ENCODE data around the gene LPCAT1. TPM values are rescaled to one million over a fixed set of nuclear protein-coding genes. Genes with fewer than 3 reads are reported as not detected.
A peak's percentile ranks its signal among the peaks of the same experiment; 100 is the strongest.

The LPCAT1 gene
- total RNA-seq, 3 donors from 2014 or later (not counting 1 experiment from before 2014, with no cell fraction given), result 196 to 302 (median 252) TPM

- 93% methylated on average over 33 of the region's 33 CpGs for WGBS (ENCODE audit: insufficient coverage)
- Histone ChIP-seq H3K4me3 (ENCODE audit: low read length) (no peak overlapping the region), H3K27ac (ENCODE audit: low read length) (peak overlapping the region; percentile 63), H3K9me3 (ENCODE audit: control insufficient read depth, insufficient read depth, low read length) (no peaks in the 10 kb centered on the region), H3K4me1 (ENCODE audit: control insufficient read depth, insufficient read depth, low read length) (peaks cover 73% of the 10 kb centered on the region), H3K27me3 (ENCODE audit: control insufficient read depth, insufficient read depth, low read length) (no peaks in the 10 kb centered on the region), H3K36me3 (ENCODE audit: control insufficient read depth, insufficient read depth, low read length) (peaks cover 75% of the 10 kb centered on the region)
- Mint-ChIP-seq H3K36me3 (no peaks in the 10 kb centered on the region), H3K27ac (peak overlapping the region in 1 of 2 donors; percentile 61), H3K27me3 (ENCODE audit: low read depth in 2 of 2) (no peaks in the 10 kb centered on the region), H3K4me1 (peaks cover 24 to 32% of the 10 kb centered on the region in 2 donors), H3K9me3 (no peaks in the 10 kb centered on the region), H3K4me3 (no peak overlapping the region)
- DNase-seq, result no peak
- intact Hi-C loops (cut with micrococcal nuclease), result no loop called here
- TF ChIP-seq, protein P1, sequence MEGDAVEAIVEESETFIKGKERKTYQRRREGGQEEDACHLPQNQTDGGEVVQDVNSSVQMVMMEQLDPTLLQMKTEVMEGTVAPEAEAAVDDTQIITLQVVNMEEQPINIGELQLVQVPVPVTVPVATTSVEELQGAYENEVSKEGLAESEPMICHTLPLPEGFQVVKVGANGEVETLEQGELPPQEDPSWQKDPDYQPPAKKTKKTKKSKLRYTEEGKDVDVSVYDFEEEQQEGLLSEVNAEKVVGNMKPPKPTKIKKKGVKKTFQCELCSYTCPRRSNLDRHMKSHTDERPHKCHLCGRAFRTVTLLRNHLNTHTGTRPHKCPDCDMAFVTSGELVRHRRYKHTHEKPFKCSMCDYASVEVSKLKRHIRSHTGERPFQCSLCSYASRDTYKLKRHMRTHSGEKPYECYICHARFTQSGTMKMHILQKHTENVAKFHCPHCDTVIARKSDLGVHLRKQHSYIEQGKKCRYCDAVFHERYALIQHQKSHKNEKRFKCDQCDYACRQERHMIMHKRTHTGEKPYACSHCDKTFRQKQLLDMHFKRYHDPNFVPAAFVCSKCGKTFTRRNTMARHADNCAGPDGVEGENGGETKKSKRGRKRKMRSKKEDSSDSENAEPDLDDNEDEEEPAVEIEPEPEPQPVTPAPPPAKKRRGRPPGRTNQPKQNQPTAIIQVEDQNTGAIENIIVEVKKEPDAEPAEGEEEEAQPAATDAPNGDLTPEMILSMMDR (IDR thresholded peaks at IDR 0.05), result no peak
- no peak for ATAC-seq
These were observed 39.7 kb downstream of the LPCAT1 start for GRCh38 chr5:1483856-1484729.

DNA sequence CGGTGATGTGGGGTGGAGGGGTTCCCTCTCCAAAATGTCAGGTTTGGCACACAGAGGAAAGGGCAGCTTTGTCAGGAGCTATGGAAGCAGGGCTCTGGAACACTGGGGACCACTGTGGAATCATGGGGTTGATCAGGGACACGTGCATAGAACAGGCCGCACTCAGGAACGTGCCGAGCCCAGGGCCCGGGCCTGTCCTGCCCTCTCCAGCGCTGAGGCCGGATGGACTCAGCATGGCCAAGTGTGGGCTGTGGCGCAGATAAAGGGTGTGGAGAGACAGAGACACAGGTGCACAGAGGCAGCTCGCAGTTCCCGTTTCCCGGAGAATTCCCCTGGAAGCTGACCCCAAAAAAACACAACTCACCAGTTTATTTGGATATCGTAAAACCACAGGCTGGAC is 40.7 kb downstream of the LPCAT1 start:
- Histone ChIP-seq H3K36me3 (ENCODE audit: control insufficient read depth, insufficient read depth, low read length) (peaks cover 75% of the 10 kb centered on the region), H3K4me3 (ENCODE audit: low read length) (no peak overlapping the region), H3K27ac (ENCODE audit: low read length) (no peak overlapping the region), H3K27me3 (ENCODE audit: control insufficient read depth, insufficient read depth, low read length) (no peaks in the 10 kb centered on the region), H3K9me3 (ENCODE audit: control insufficient read depth, insufficient read depth, low read length) (no peaks in the 10 kb centered on the region), H3K4me1 (ENCODE audit: control insufficient read depth, insufficient read depth, low read length) (peaks cover 70% of the 10 kb centered on the region)
- intact Hi-C loops (cut with micrococcal nuclease), result no loop called here
- H3K27me3 Mint-ChIP-seq (ENCODE audit: low read depth in 2 of 2), result no peaks in the 10 kb centered on the region
- H3K9me3 Mint-ChIP-seq, result no peaks in the 10 kb centered on the region
- 94% methylated on average over 13 of the region's 13 CpGs for WGBS (ENCODE audit: insufficient coverage)
- H3K4me1 Mint-ChIP-seq, result peaks cover 19 to 32% of the 10 kb centered on the region in 2 donors
- H3K4me3 Mint-ChIP-seq, result no peak overlapping the region
- TF ChIP-seq, protein P1 (IDR thresholded peaks at IDR 0.05), result no peak
- no peaks in the 10 kb centered on the region for H3K36me3 Mint-ChIP-seq
- ATAC-seq (no peak), DNase-seq (no peak)
- H3K27ac Mint-ChIP-seq, result peak overlapping the region; percentile 51 to 61

GRCh38 chr5:1481959-1482331 is 41.8 kb downstream of the LPCAT1 start:
- H3K9me3 Mint-ChIP-seq, result no peaks in the 10 kb centered on the region
- Histone ChIP-seq H3K36me3 (ENCODE audit: control insufficient read depth, insufficient read depth, low read length) (peaks cover 72% of the 10 kb centered on the region), H3K27me3 (ENCODE audit: control insufficient read depth, insufficient read depth, low read length) (no peaks in the 10 kb centered on the region), H3K4me1 (ENCODE audit: control insufficient read depth, insufficient read depth, low read length) (peaks cover 61% of the 10 kb centered on the region), H3K27ac (ENCODE audit: low read length) (peak overlapping the region; percentile 28), H3K9me3 (ENCODE audit: control insufficient read depth, insufficient read depth, low read length) (no peaks in the 10 kb centered on the region), H3K4me3 (ENCODE audit: low read length) (no peak overlapping the region)
- intact Hi-C loops (cut with micrococcal nuclease), result no loop called here
- DNase-seq (no peak), ATAC-seq (no peak)
- H3K4me3 Mint-ChIP-seq, result no peak overlapping the region
- H3K27me3 Mint-ChIP-seq (ENCODE audit: low read depth in 2 of 2), result no peaks in the 10 kb centered on the region
- H3K27ac Mint-ChIP-seq, result peak overlapping the region; percentile 75 to 90
- no peaks in the 10 kb centered on the region for H3K36me3 Mint-ChIP-seq
- 77% methylated on average over 12 of the region's 12 CpGs for WGBS (ENCODE audit: insufficient coverage)
- H3K4me1 Mint-ChIP-seq, result peaks cover 19 to 27% of the 10 kb centered on the region in 2 donors
- TF ChIP-seq, protein P1 (IDR thresholded peaks at IDR 0.05), result no peak
